ENCODE results near the gene C16orf86. TPM values are rescaled to one million over a fixed set of nuclear protein-coding genes. Genes with fewer than 3 reads are reported as not detected.

C16orf86 gene
- total and polyA plus RNA-seq, 2 donors (not counting 1 experiment from before 2014, with no cell fraction given): 0.73 to 9.2 TPM

DNA sequence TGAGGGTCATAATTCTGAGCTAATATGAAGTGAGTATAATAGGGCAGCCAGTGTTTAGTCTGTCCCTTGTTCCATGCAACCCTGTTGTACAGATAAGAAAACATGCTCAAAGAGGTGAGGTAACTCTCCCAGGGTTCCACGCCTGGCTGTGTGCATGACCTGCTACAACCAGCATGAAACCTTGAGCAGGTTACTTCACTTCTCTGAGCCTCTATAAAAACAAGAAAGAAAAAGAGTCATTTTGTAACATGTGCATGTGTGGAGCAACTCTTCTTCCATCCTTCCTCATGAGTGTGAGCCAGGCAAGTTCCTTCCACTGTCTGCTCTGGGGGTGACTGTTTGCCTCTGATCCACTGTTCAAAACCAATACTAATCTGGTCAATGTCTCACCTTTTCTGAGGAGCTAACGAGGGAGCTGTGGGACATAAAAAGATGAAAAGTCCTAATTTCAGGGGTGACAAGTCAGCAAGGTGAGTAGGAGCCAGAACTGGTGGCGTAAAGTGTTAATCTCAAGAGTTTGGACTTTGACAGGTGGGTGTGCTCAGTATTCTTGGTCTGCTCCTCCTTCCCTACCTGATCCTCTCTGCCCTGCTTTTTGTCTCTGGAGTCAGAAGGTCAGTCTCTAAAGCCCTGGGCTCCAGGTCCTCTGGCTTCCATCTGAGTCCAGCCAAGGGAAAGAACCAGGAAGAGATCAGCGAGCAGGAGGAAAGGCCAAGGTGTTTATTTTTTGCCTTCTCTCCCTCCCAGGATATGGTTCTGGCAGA, 31.0 kb downstream of the C16orf86 start:
- no peaks in the 10 kb centered on the region for H4K20me1 ChIP-seq (ENCODE audit: control insufficient read depth, extremely low read depth, insufficient read depth, low read length)
- no peak for DNase-seq (ENCODE audit: low read depth in 2 of 2)
- H3K27ac ChIP-seq (ENCODE audit: insufficient read depth, low read length): no peak overlapping the region
- no peak overlapping the region for H3K4me3 ChIP-seq (replicated peaks in 1 of 4; ENCODE audit: control extremely low read depth in 1 of 4, insufficient read depth in 1 of 4, low read depth in 3 of 4, low read length in 4 of 4)
- no peak overlapping the region for H3K9ac ChIP-seq (ENCODE audit: insufficient read depth, low read length)
- no peaks in the 10 kb centered on the region for H3K27me3 ChIP-seq (ENCODE audit: control insufficient read depth, insufficient read depth, low read length)
- H3K4me1 ChIP-seq (ENCODE audit: control insufficient read depth, extremely low read depth, insufficient read depth, low read length): no peaks in the 10 kb centered on the region
- TF ChIP-seq, protein P1, sequence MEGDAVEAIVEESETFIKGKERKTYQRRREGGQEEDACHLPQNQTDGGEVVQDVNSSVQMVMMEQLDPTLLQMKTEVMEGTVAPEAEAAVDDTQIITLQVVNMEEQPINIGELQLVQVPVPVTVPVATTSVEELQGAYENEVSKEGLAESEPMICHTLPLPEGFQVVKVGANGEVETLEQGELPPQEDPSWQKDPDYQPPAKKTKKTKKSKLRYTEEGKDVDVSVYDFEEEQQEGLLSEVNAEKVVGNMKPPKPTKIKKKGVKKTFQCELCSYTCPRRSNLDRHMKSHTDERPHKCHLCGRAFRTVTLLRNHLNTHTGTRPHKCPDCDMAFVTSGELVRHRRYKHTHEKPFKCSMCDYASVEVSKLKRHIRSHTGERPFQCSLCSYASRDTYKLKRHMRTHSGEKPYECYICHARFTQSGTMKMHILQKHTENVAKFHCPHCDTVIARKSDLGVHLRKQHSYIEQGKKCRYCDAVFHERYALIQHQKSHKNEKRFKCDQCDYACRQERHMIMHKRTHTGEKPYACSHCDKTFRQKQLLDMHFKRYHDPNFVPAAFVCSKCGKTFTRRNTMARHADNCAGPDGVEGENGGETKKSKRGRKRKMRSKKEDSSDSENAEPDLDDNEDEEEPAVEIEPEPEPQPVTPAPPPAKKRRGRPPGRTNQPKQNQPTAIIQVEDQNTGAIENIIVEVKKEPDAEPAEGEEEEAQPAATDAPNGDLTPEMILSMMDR (conservative IDR thresholded peaks at IDR 0.05 in 1 of 2, IDR thresholded peaks at IDR 0.05 in 1 of 2; ENCODE audit: low read depth in 1 of 2, low read length in 2 of 2): no peak
- TF ChIP-seq EZH2 (IDR thresholded peaks at IDR 0.05; ENCODE audit: low read length, missing control alignments): no peak
- H2AFZ ChIP-seq (ENCODE audit: low read length): no peak overlapping the region
- no peaks in the 10 kb centered on the region for H3K36me3 ChIP-seq (ENCODE audit: control insufficient read depth, insufficient read depth, low read length)
- no peaks in the 10 kb centered on the region for H3K9me3 ChIP-seq (ENCODE audit: control insufficient read depth, insufficient read depth, low read depth, low read length)
- H3K79me2 ChIP-seq (ENCODE audit: control insufficient read depth, insufficient read depth, low read length): no peaks in the 10 kb centered on the region
- no peak overlapping the region for H3K4me2 ChIP-seq (ENCODE audit: extremely low read depth, insufficient read depth, low read length)

DNA sequence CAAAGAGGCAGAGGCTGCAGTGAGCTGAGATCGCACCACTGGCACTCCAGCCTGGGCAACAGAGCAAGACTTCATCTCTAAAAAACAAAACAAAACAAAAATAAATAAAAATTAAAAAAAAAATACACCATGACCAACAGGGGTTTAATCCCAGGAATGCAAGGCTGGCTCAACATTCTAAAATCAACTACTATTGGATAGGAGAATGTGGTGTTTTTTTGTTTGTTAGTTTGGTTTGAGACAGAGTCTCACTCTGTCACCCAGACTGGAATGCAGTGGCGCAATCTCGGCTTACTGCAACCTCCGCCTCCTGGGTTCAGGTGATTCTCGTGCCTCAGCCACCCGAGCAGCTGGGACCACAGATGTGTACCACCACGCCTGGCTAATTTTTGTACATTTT, 32.7 kb downstream of the C16orf86 start:
- Histone ChIP-seq H3K4me2 (ENCODE audit: extremely low read depth, insufficient read depth, low read length) (no peak overlapping the region), H3K9me3 (ENCODE audit: control insufficient read depth, insufficient read depth, low read depth, low read length) (no peaks in the 10 kb centered on the region), H3K36me3 (ENCODE audit: control insufficient read depth, insufficient read depth, low read length) (no peaks in the 10 kb centered on the region), H3K27ac (ENCODE audit: insufficient read depth, low read length) (no peak overlapping the region), H3K79me2 (ENCODE audit: control insufficient read depth, insufficient read depth, low read length) (no peaks in the 10 kb centered on the region), H3K27me3 (ENCODE audit: control insufficient read depth, insufficient read depth, low read length) (no peaks in the 10 kb centered on the region), H3K4me1 (ENCODE audit: control insufficient read depth, extremely low read depth, insufficient read depth, low read length) (no peaks in the 10 kb centered on the region), H3K4me3 (replicated peaks in 1 of 4; ENCODE audit: control extremely low read depth in 1 of 4, insufficient read depth in 1 of 4, low read depth in 3 of 4, low read length in 4 of 4) (no peak overlapping the region), H4K20me1 (ENCODE audit: control insufficient read depth, extremely low read depth, insufficient read depth, low read length) (no peaks in the 10 kb centered on the region), H2AFZ (ENCODE audit: low read length) (no peak overlapping the region), H3K9ac (ENCODE audit: insufficient read depth, low read length) (no peak overlapping the region)
- DNase-seq (ENCODE audit: low read depth in 2 of 2): no peak
- TF ChIP-seq EZH2 (IDR thresholded peaks at IDR 0.05; ENCODE audit: low read length, missing control alignments): no peak
- TF ChIP-seq, protein P1 (conservative IDR thresholded peaks at IDR 0.05 in 1 of 2, IDR thresholded peaks at IDR 0.05 in 1 of 2; ENCODE audit: low read depth in 1 of 2, low read length in 2 of 2): no peak

DNA sequence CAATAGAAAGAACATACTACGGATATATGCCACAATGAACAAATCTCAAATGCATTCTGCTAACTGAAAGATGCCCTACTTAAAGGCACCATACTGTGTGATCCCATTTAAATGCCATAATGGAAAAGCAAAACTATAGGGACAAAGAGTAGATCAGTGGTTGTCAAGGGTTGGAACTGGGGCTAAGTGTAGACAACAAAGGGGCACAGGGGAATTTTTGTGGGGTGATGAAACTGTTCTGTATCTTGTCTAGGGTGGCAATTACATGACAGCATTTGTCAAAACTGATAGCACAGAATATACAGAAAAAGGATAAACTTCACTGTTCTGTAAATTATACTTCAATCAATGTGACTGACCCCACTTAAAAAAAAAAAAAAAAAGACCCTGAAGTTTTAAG, 34.8 kb downstream of the C16orf86 start:
- no peak overlapping the region for H3K4me2 ChIP-seq (ENCODE audit: extremely low read depth, insufficient read depth, low read length)
- DNase-seq (ENCODE audit: low read depth in 2 of 2): no peak
- H3K27ac ChIP-seq (ENCODE audit: insufficient read depth, low read length): no peak overlapping the region
- TF ChIP-seq EZH2 (IDR thresholded peaks at IDR 0.05; ENCODE audit: low read length, missing control alignments): no peak
- TF ChIP-seq, protein P1 (conservative IDR thresholded peaks at IDR 0.05 in 1 of 2, IDR thresholded peaks at IDR 0.05 in 1 of 2; ENCODE audit: low read depth in 1 of 2, low read length in 2 of 2): no peak
- no peaks in the 10 kb centered on the region for H4K20me1 ChIP-seq (ENCODE audit: control insufficient read depth, extremely low read depth, insufficient read depth, low read length)
- no peaks in the 10 kb centered on the region for H3K9me3 ChIP-seq (ENCODE audit: control insufficient read depth, insufficient read depth, low read depth, low read length)
- H3K4me3 ChIP-seq (replicated peaks in 1 of 4; ENCODE audit: control extremely low read depth in 1 of 4, insufficient read depth in 1 of 4, low read depth in 3 of 4, low read length in 4 of 4): no peak overlapping the region
- H3K27me3 ChIP-seq (ENCODE audit: control insufficient read depth, insufficient read depth, low read length): no peaks in the 10 kb centered on the region
- H3K79me2 ChIP-seq (ENCODE audit: control insufficient read depth, insufficient read depth, low read length): no peaks in the 10 kb centered on the region
- no peaks in the 10 kb centered on the region for H3K4me1 ChIP-seq (ENCODE audit: control insufficient read depth, extremely low read depth, insufficient read depth, low read length)
- H2AFZ ChIP-seq (ENCODE audit: low read length): no peak overlapping the region
- H3K9ac ChIP-seq (ENCODE audit: insufficient read depth, low read length): no peak overlapping the region
- no peaks in the 10 kb centered on the region for H3K36me3 ChIP-seq (ENCODE audit: control insufficient read depth, insufficient read depth, low read length)

All from fibroblast of lung (primary cell).